SIG-M5 (cell line): ENCODE results near the gene EPB41.
"Not testable (repeated sequence)": the region's sequence is repeated elsewhere in the genome, so short reads cannot be mapped to it uniquely, and the experiment has no call there.

ENCODE experiments used
- DNase-seq: peaks from one replicate; lab custom pipeline; 2025; lab: John Stamatoyannopoulos, UW

The EPB41 gene

DNA sequence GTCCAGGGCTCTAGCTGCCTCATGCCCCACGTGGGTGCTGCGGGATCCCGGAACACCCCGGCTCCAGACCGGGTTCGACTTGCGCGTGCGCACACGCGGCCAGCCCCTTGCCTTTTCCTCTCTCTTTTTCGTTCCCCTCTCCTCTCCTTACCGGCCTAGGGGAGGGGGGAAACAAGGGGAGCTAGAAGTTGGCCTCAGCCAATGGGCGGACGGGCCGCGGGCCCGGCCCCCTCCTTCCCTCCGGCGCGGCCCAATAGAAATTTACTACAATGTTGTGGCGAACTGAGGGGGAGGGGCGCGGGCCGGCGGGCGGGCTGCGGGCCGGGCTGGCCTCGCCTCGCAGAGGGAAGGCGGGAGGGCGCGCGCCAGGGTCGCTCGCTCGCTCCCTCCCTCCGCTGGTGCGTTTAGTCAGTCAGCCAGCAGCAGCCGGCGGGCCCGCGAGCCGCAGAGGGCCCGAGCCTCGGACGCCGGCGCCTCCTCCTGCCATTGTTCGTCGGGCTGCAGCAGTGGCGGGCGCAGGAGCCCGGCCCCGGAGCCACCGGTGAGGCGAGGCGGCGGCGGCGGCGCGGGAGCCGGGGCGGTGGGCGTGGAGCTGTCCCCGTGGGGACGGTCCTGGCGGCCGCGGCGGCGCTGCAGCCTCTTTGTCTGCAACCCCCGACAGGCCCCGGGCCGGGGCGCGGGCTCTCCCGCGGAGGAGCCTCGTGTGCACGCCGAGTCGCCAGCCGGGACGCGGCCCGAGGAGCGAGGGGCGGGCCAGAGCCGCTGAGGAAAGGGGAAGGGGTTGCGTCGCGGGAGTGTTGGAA is at the start of gene EPB41:
Gene EPB41, plus strand, starts transcription at position 342 of the 803 bp plus-strand sequence. CDS start 72,869 bp downstream, outside the sequence.
- no peak for DNase-seq

GRCh38 chr1:28864695-28865094 is 49.7 kb upstream of the EPB41 start:
- no peak for DNase-seq

DNA sequence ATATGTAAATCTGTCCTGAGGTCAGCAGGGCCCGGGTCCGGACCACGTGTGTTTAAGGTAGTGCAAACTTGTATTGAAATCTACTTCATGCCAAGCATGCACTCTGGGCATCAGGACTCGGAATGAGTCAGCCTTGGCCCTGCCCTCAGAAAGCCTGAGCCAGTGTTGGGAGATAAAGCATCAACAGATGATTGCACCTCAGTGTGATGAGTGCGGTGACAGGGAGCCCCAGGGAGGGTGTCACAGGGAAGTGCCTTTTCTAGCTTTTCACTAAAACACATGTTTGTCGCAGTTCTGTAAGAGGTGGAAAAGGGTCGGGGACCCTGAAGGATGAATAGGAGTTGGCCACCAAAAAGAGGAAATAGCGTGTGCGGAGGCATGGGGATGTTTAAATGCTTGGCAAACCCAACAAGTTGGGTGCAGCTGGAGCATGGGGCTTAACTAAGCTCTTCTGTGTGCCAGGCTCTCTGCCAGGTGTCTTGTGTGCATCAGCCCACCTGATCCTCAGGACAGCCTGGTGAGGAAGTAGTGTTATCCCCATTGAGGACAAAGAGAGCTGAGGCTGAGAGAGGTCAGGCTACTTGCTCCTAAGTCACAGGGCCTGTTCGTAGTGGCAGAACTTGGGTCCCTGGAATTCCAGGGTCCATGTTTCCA is 48.2 kb upstream of the EPB41 start:
- no peak for DNase-seq

GRCh38 chr1:28867850-28868249 is 46.5 kb upstream of the EPB41 start:
- DNase-seq = no peak

DNA sequence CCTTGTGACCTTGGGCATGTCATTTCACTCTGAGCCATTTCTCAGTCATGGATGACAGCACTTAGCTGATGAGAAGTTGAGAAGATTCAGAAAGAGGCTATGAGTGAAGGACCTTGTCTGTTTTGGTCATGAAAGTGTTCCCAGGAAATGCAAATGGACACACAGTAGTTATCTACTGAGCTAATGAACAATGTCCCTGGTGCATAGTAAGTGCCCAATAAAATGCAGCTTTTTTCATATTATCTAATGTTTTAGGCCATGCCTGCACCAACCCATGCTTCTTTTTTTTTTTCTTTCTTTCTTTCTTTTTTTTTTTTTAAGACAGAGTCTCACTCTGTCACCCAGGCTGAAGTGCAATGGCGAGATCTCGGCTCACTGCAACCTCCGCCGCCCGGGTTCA is 44.4 kb upstream of the EPB41 start:
- no peak for DNase-seq

- DNase-seq = no peak
These were observed 42.6 kb upstream of the EPB41 start for GRCh38 chr1:28871631-28872401.

DNA sequence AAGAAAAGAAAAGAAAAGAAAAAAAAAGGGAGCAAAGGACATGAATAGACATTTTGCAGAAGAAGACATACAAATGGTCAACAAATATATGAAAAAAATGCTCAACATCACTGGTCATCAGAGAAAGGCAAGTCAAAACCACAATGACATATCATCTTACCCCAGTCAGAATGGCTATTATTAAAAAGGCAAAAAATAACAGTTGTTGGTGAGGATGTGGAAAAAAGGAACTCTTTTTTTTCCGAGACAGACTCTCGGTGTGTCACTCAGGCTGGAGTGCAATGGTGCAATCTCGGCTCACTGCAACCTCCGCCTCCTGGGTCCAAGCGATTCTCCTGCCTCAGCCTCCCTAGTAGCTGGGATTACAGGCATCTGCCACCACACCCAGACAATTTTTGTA is 39.2 kb upstream of the EPB41 start:
- DNase-seq = not testable (repeated sequence)

DNA sequence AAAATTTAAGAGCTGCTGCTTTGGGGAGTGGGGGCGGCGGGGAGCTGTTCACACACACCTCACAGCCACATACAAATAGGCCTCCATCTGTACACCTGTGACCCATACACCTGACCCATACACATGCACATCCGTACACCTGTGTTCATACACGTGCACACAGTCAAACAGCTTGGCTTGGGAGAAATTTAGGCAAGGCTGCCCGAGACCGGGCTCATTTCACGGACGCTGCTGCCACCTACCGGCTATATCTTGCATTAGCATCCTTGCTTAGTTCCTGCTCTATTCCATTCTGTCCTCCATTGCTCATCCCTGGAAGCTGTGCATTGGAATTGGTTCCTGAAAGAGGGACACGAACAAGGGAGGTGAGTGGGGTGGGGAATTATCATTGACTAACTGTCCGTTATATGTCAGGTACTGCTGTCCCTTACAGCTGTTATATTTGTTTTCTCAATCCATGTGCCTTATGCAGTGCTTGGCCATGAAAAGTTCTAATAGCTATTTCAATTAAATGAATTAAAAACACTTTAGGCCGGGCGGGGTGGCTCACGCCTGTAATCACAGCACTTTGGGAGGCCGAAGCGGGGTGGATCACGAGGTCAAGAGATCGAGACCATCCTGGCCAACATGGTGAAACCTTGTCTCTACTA is 37.1 kb upstream of the EPB41 start:
- DNase-seq = no peak

- no peak for DNase-seq
These were observed 35.6 kb upstream of the EPB41 start for GRCh38 chr1:28878796-28879195.

DNA sequence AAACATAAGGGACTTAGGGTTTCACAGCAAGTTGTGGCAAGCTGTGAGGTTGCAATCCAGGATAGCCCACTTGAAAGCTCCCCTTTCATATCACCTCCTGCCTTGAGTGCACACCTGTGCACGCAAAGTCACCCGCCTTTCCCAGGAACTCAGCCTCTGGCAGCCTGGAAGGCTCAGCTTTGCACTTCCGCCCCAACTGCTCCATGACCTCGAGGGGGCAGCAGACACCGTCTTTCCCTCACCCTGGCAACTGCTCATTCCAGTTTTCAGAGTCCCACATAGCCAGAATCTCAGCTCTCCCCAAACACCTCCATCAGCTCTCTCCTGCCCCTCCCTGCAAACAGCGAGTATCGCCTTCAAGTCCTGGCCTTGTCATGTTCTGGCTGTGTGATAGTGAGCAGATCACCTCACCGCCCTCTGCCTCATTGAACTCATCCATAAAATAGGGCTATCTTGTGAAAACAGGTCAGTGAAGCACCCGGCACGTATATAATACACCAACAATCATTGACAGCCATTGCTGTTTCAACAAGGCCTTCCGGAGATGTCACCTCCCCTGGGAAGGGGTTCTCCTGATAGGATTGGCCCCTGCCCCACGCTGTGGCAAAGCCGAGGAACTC is 32.2 kb upstream of the EPB41 start:
- DNase-seq = no peak

DNA sequence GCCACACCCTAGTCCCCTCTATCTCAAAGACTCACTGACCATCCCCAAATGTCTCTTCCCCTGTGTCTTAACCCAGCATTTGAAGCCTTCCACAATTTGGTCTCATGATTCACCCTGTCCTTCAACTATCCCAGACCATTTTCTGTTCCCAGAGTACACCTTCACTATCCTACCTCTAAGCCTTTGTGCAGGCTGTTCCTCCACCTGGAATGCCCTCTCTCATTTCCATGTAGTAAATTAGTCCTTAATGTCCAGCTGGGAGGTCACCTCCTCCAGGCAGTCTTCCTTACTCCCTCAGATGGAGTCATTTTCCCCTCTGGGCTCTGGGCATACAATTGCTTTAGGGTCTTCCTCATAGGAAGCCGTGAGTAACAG is 31.1 kb upstream of the EPB41 start:
- no peak for DNase-seq

- no peak for DNase-seq
These were observed 28.9 kb upstream of the EPB41 start for GRCh38 chr1:28885472-28885877.

DNA sequence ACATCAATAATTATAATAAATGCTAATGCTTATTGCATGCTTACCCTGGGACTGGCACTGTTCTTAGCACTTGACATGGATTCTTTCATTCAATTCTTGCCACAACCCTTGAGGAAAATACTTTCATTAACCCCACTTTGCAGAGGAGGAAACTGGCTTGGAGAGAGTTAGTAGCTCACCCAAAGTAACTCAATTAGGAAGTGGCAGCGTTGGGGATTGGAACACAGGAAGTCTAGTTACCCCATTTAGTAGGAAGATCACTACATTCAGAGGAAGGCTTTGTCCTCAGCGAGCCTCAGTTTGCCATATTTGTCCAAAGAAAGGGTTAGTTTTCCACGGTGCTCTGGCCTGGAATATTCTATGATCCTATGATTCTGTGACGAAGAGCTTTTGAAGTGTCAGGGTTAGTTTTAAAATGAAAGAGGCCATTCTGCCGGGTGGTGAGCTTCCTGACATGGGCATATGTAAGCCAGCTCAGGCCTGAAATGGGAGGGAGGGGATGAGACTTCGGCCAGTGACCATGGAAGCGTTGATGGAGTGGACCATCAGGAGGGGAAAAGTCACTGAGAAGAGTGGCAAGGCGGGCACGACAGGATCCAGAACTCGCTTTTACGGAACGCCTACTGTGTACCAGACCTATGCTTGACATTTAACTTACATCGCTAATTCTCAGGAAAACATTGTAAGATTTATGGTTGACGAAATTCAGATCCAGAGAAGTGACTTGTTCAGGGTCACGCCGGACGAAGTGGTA is 28.2 kb upstream of the EPB41 start:
- no peak for DNase-seq

GRCh38 chr1:28886731-28887418 is 27.5 kb upstream of the EPB41 start:
- DNase-seq = no peak

GRCh38 chr1:28887419-28887834 is 26.9 kb upstream of the EPB41 start:
- no peak for DNase-seq

DNA sequence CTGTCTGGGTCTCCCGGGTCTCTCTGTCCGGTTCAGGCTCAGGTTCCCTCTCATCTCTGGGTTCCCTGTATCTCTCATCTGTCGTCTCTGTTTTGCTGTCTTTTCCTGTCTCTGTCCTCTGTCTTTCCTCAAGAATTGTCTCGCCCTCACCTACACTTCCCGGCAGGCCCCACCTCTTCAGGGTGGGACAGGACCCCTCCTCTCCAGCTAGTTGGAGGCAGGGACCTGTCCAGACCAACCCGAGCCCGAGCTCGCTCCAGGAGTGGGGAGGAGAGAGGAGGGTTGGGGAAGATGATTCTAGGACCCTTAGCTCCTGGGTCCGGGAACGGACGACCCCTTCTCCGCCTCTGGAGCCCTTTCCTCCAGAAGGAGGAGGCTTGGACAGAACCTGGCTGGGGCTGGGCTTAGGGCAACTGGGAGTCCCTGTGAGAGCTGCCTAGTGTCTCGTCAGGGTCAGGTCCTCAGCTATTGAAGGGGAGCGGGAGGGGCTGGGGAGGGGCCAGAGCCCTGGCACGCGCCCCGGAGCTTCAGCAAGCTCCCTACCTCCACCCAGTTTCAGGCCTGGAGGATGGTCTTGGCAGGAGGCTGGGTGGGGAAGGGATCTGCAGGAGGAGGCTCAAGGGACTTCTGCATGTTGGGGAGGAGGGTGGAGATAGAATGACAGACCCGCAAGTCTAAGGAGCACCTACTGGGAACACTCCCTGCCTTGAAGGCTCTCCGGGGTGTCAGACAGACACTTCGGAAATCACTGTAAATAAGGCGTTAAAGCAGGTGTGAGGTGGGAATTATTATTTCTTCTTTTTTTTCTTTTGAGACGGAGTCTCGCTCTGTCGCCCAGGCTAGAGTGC is 26.3 kb upstream of the EPB41 start:
- DNase-seq = no peak

DNA sequence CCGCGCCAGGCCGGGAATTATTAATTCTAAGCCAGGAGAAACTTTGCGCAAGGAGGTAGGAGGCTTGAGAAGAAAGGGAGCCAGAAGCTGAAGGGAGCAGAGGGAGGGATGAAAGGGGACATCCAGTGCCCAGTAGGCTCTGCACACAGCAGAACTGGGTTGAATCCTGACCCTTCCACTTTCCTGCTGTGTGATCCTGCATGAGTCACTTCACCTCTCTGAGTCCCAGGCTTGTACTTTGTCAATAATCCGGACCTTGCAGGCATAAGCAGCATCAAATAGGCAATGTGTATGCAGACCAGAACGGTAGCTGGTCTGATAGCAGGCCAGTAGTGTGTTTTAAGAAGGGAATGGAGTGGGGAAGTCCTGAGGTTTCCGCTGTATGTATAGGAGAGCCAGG is 25.5 kb upstream of the EPB41 start:
- no peak for DNase-seq

- DNase-seq = no peak
These were observed 25.0 kb upstream of the EPB41 start for GRCh38 chr1:28889357-28889756.

DNA sequence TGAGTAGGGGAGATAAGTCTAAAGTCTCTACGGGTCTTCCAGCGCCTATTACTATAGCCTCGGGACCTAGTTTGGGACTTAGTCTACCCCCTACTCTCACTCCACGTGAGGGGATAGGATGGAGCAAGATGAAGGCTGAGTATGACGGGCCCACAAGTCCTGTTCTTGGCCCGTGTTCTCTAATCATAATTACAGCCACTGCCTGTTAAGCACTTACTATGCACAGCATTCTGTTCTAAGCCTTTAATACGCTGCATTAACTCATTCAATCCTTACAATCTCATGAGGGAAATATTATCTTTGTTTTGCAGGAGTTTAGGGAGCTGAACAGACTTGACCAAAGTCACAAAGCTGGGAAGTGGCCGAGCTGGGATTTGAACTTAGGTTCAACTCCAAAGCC is 23.9 kb upstream of the EPB41 start:
- DNase-seq = no peak

- DNase-seq = no peak
These were observed 23.5 kb upstream of the EPB41 start for GRCh38 chr1:28890836-28891235.
